GM18867 (cell line): Measurements from ENCODE around the gene ZNF280B.
"Not testable (repeated sequence)": the region's sequence is repeated elsewhere in the genome, so short reads cannot be mapped to it uniquely, and the experiment has no call there.

Source experiments
- ATAC-seq: cut with Tn5 transposase; IDR thresholded peaks from one replicate; pipeline ENCODE4 v1.9.1; 2021; ENCODE audit warnings: mild to moderate bottlenecking, moderate library complexity; ENCODE audit not compliant: unreplicated experiment

Gene ZNF280B

GRCh38 chr22:22510833-22511232 is 2.3 kb upstream of the ZNF280B start:
- ATAC-seq: not testable (repeated sequence)

GRCh38 chr22:22509912-22510311 is 1.4 kb upstream of the ZNF280B start:
- ATAC-seq: not testable (repeated sequence)

GRCh38 chr22:22507743-22508273 is 734 bp downstream of the ZNF280B start:
- ATAC-seq: no peak

- no peak for ATAC-seq
These were observed 1.8 kb downstream of the ZNF280B start for GRCh38 chr22:22506736-22507135.

- no peak for ATAC-seq
These were observed 10.3 kb downstream of the ZNF280B start for GRCh38 chr22:22498267-22498666.

- ATAC-seq: not testable (repeated sequence)
These were observed 17.0 kb downstream of the ZNF280B start for GRCh38 chr22:22491589-22491988.

- no peak for ATAC-seq
These were observed 19.8 kb downstream of the ZNF280B start for GRCh38 chr22:22488736-22489135.

- no peak for ATAC-seq
These were observed 20.5 kb downstream of the ZNF280B start for GRCh38 chr22:22487869-22488597.

GRCh38 chr22:22487059-22487458 is 21.5 kb downstream of the ZNF280B start:
- no peak for ATAC-seq

GRCh38 chr22:22486132-22486899 is 22.2 kb downstream of the ZNF280B start:
- ATAC-seq: no peak

- ATAC-seq: no peak
These were observed 23.0 kb downstream of the ZNF280B start for GRCh38 chr22:22485524-22485923.

- ATAC-seq: no peak
These were observed 24.5 kb downstream of the ZNF280B start for GRCh38 chr22:22484023-22484422.

GRCh38 chr22:22480940-22481339 is 27.6 kb downstream of the ZNF280B start:
- no peak for ATAC-seq

GRCh38 chr22:22479999-22480532 is 28.5 kb downstream of the ZNF280B start:
- ATAC-seq: no peak

- ATAC-seq: no peak
These were observed 29.4 kb downstream of the ZNF280B start for GRCh38 chr22:22479116-22479515.

- no peak for ATAC-seq
These were observed 30.1 kb downstream of the ZNF280B start for GRCh38 chr22:22478470-22478869.

- ATAC-seq: no peak
These were observed 33.8 kb downstream of the ZNF280B start for GRCh38 chr22:22474733-22475132.

- not testable (repeated sequence) for ATAC-seq
These were observed 37.4 kb downstream of the ZNF280B start for GRCh38 chr22:22471104-22471503.

GRCh38 chr22:22469527-22469926 is 39.0 kb downstream of the ZNF280B start:
- no peak for ATAC-seq

GRCh38 chr22:22468794-22469469 is 39.6 kb downstream of the ZNF280B start:
- not testable (repeated sequence) for ATAC-seq

GRCh38 chr22:22467112-22467511 is 41.4 kb downstream of the ZNF280B start:
- no peak for ATAC-seq
